SU-DHL-6 (cell line): ENCODE data around the gene OVOL1.
"Not testable (repeated sequence)": the region's sequence is repeated elsewhere in the genome, so short reads cannot be mapped to it uniquely, and the experiment has no call there.

Experiments
- H2AFZ ChIP-seq: fragments of 200-600 bp; sonication (generic); 2 replicates; pipeline ENCODE4 v1.6.1; 2014; ENCODE audit warnings: low read depth, mild to moderate bottlenecking, moderate library complexity, mixed read lengths, antibody characterized with exemption, low read length; ENCODE audit not compliant: severe bottlenecking
- H3F3A ChIP-seq: fragments of 200-600 bp; shearing (Covaris generic); 2 replicates; pipeline ENCODE4 v1.6.0; 2016; ENCODE audit warnings: antibody characterized with exemption, mild to moderate bottlenecking; ENCODE audit not compliant: insufficient read depth
- H3K27ac ChIP-seq: fragments of 200-600 bp; sonication (generic); 2 replicates; pipeline ENCODE4 v1.5.1; 2016; ENCODE audit warnings: low read depth, mild to moderate bottlenecking, low read length, moderate library complexity, mixed read lengths
- H3K27me3 ChIP-seq: fragments of 200-600 bp; sonication (generic), shearing (Covaris generic); 2 replicates; pipeline ENCODE4 v1.6.0; 2014; ENCODE audit warnings: mild to moderate bottlenecking, low read length
- H3K36me3 ChIP-seq: fragments of 200-600 bp; sonication (generic); 2 replicates; pipeline ENCODE4 v1.6.1; 2014; ENCODE audit warnings: mild to moderate bottlenecking, low read length, mixed read lengths
- H3K4me2 ChIP-seq: fragments of 300-600, 200-600 bp; shearing (Covaris generic), sonication (generic); 2 replicates; pipeline ENCODE4 v1.6.0; 2014; ENCODE audit warnings: low read length, low read depth, mild to moderate bottlenecking; ENCODE audit not compliant: poor library complexity, severe bottlenecking
- H3K4me3 ChIP-seq: fragments of 200-600 bp; sonication (generic); 2 replicates; pipeline ENCODE4 v1.5.1; 2014; ENCODE audit warnings: antibody characterized with exemption, low read length, mild to moderate bottlenecking, mixed read lengths; ENCODE audit not compliant: insufficient read depth, poor library complexity, severe bottlenecking
- H3K79me2 ChIP-seq: fragments of 200-600 bp; sonication (generic); 2 replicates; pipeline ENCODE4 v1.6.1; 2014; ENCODE audit warnings: mild to moderate bottlenecking, low read length, moderate library complexity; ENCODE audit not compliant: insufficient read depth
- H3K9ac ChIP-seq: fragments of 200-600 bp; sonication (generic); 2 replicates; pipeline ENCODE4 v1.7.0; 2014; ENCODE audit warnings: mild to moderate bottlenecking, low read length
- H3K9me2 ChIP-seq: fragments of 200-600 bp; sonication (generic); replicated peaks from 2 replicates; pipeline ENCODE4 v1.6.1; 2014; ENCODE audit warnings: low read length; ENCODE audit not compliant: insufficient read depth
- H3K9me3 ChIP-seq: fragments of 200-600 bp; sonication (generic); 2 replicates; pipeline ENCODE4 v1.6.1; 2014; ENCODE audit warnings: low read length, mixed read lengths; ENCODE audit not compliant: insufficient read depth
- H4K20me1 ChIP-seq: fragments of 200-600 bp; sonication (generic); 2 replicates; pipeline ENCODE4 v1.6.1; 2014; ENCODE audit warnings: low read depth, mild to moderate bottlenecking, antibody characterized with exemption, low read length, moderate library complexity, mixed read lengths
- EZH2phosphoT487 ChIP-seq: fragments of 200-600 bp; sonication (generic), shearing (Covaris generic); conservative IDR thresholded peaks from 2 replicates; pipeline ENCODE4 v1.6.1; 2018; ENCODE audit warnings: mild to moderate bottlenecking, antibody characterized with exemption, low read length, moderate library complexity, mixed read lengths
- TF ChIP-seq, protein P1 (sequence below): fragments of 200-600 bp; sonication (generic); IDR thresholded peaks from one replicate; pipeline ENCODE4 v1.5.1; 2017; ENCODE audit warnings: antibody characterized with exemption, mild to moderate bottlenecking, low read length, moderate library complexity; ENCODE audit not compliant: insufficient read depth, poor library complexity, severe bottlenecking

OVOL1 gene

GRCh38 chr11:65745049-65745448 is 41.8 kb upstream of the OVOL1 start:
- Histone ChIP-seq H3K79me2 (no peaks in the 10 kb centered on the region), H3K4me2 (no peak overlapping the region), H3K4me3 (no peak overlapping the region), H2AFZ (no peak overlapping the region), H3K9ac (no peak overlapping the region), H3K9me3 (no peaks in the 10 kb centered on the region), H3K9me2 (no peaks in the 10 kb centered on the region), H3K36me3 (no peaks in the 10 kb centered on the region), H3K27me3 (no peaks in the 10 kb centered on the region), H3K27ac (no peak overlapping the region), H3F3A (no peaks in the 10 kb centered on the region), H4K20me1 (no peaks in the 10 kb centered on the region)
- no peak for TF ChIP-seq EZH2phosphoT487
- TF ChIP-seq, protein P1, sequence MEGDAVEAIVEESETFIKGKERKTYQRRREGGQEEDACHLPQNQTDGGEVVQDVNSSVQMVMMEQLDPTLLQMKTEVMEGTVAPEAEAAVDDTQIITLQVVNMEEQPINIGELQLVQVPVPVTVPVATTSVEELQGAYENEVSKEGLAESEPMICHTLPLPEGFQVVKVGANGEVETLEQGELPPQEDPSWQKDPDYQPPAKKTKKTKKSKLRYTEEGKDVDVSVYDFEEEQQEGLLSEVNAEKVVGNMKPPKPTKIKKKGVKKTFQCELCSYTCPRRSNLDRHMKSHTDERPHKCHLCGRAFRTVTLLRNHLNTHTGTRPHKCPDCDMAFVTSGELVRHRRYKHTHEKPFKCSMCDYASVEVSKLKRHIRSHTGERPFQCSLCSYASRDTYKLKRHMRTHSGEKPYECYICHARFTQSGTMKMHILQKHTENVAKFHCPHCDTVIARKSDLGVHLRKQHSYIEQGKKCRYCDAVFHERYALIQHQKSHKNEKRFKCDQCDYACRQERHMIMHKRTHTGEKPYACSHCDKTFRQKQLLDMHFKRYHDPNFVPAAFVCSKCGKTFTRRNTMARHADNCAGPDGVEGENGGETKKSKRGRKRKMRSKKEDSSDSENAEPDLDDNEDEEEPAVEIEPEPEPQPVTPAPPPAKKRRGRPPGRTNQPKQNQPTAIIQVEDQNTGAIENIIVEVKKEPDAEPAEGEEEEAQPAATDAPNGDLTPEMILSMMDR, result no peak

DNA sequence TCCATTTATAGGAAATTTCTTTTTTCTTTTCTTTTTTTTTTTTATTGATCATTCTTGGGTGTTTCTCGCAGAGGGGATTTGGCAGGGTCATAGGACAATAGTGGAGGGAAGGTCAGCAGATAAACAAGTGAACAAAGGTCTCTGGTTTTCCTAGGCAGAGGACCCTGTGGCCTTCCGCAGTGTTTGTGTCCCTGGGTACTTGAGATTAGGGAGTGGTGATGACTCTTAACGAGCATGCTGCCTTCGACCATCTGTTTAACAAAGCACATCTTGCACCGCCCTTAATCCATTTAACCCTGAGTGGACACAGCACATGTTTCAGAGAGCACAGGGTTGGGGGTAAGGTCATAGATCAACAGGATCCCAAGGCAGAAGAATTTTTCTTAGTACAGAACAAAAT is 24.7 kb upstream of the OVOL1 start:
- not testable (repeated sequence) for H3K9ac ChIP-seq, H3K4me2 ChIP-seq, H3K4me3 ChIP-seq, H3K27me3 ChIP-seq, H4K20me1 ChIP-seq, H3F3A ChIP-seq, H3K79me2 ChIP-seq, H3K9me3 ChIP-seq, H3K9me2 ChIP-seq, H3K27ac ChIP-seq, H3K36me3 ChIP-seq, H2AFZ ChIP-seq

GRCh38 chr11:65762816-65763215 is 24.0 kb upstream of the OVOL1 start:
- not testable (repeated sequence) for H3K4me2 ChIP-seq, H4K20me1 ChIP-seq, H3K4me3 ChIP-seq, H3F3A ChIP-seq, H3K9me2 ChIP-seq, H3K79me2 ChIP-seq, H3K27ac ChIP-seq, H3K9ac ChIP-seq, H2AFZ ChIP-seq, H3K36me3 ChIP-seq, H3K27me3 ChIP-seq, H3K9me3 ChIP-seq

GRCh38 chr11:65764434-65764833 is 22.4 kb upstream of the OVOL1 start:
- Histone ChIP-seq H3K27me3 (no peaks in the 10 kb centered on the region), H3K9me2 (no peaks in the 10 kb centered on the region), H4K20me1 (no peaks in the 10 kb centered on the region), H3K4me3 (no peak overlapping the region), H3F3A (no peaks in the 10 kb centered on the region), H3K79me2 (no peaks in the 10 kb centered on the region), H2AFZ (no peak overlapping the region), H3K9me3 (no peaks in the 10 kb centered on the region), H3K9ac (no peak overlapping the region), H3K4me2 (no peak overlapping the region), H3K36me3 (no peaks in the 10 kb centered on the region), H3K27ac (no peak overlapping the region)
- no peak for TF ChIP-seq EZH2phosphoT487
- TF ChIP-seq, protein P1, result no peak
